GM11168 (cell line): Measurements from ENCODE around the gene LSM7.

Experiments used
- in situ Hi-C: fragments of 300-500 bp; cut with MboI; formaldehyde crosslinking; loops from one replicate; pipeline ENCODE4 v1.12.0; 2022; ENCODE audit warnings: low sequenced_read_pairs; ENCODE audit not compliant: unreplicated experiment

LSM7 gene

GRCh38 chr19:2328401-2329148 lies at the start of gene LSM7, which contains the start of gene SPPL2B:
TSS of gene LSM7 (minus strand) at chr19:2328586. CDS start at chr19:2328566, 20 bp downstream.
TSS of gene SPPL2B (plus strand) at chr19:2328684. CDS start at chr19:2328710, 26 bp downstream.
- in situ Hi-C loops = no loop called here

GRCh38 chr19:2376784-2377519 lies 48.6 kb upstream of the LSM7 start:
- in situ Hi-C loops = loop anchor here (25.0 kb wide), 1 partner anchor 90 kb away; the partner anchor contains the start of gene PEAK3

GRCh38 chr19:2375353-2376121 lies 47.2 kb upstream of the LSM7 start:
- in situ Hi-C loops = loop anchor here (25.0 kb wide), 1 partner anchor 88 kb away; the partner anchor contains the start of gene PEAK3

GRCh38 chr19:2374808-2375207 lies 46.4 kb upstream of the LSM7 start:
- in situ Hi-C loops = loop anchor here (25.0 kb wide), 1 partner anchor 88 kb away; the partner anchor contains the start of gene PEAK3

GRCh38 chr19:2372076-2372612 lies 43.8 kb upstream of the LSM7 start:
- in situ Hi-C loops = no loop called here

- in situ Hi-C loops = no loop called here
Observed at GRCh38 chr19:2371656-2372055, 43.3 kb upstream of the LSM7 start.

GRCh38 chr19:2365201-2365970 lies 37.0 kb upstream of the LSM7 start:
- in situ Hi-C loops = no loop called here

GRCh38 chr19:2363419-2363818 lies 35.0 kb upstream of the LSM7 start:
- in situ Hi-C loops = no loop called here

GRCh38 chr19:2362970-2363300 lies 34.5 kb upstream of the LSM7 start:
- in situ Hi-C loops = no loop called here

- in situ Hi-C loops = no loop called here
Observed at GRCh38 chr19:2362046-2362969, 33.9 kb upstream of the LSM7 start.

- in situ Hi-C loops = no loop called here
Observed at GRCh38 chr19:2361246-2362045, 33.1 kb upstream of the LSM7 start.

GRCh38 chr19:2360833-2361232 lies 32.4 kb upstream of the LSM7 start:
- in situ Hi-C loops = no loop called here

- in situ Hi-C loops = no loop called here
Observed at GRCh38 chr19:2359992-2360685, 31.8 kb upstream of the LSM7 start, which contains the start of gene TMPRSS9. TSS of gene TMPRSS9 (plus strand) at chr19:2360265. CDS start at chr19:2389786, 29,521 bp downstream.

- in situ Hi-C loops = no loop called here
Observed at GRCh38 chr19:2358548-2359173, 30.3 kb upstream of the LSM7 start.

- in situ Hi-C loops = no loop called here
Observed at GRCh38 chr19:2357279-2358206, 29.2 kb upstream of the LSM7 start.
